Stimulated activated naive CD8-positive, alpha-beta T cell treated with anti-CD3 and anti-CD28 coated beads, Interleukin-15, amount 100 ng/mL, for 72 hours (primary cell): ENCODE results near the gene SEC24A.
"Not testable (repeated sequence)": the region's sequence is repeated elsewhere in the genome, so short reads cannot be mapped to it uniquely, and the experiment has no call there.

Source experiments
- ATAC-seq: fragments of 150-1000 bp; cut with Tn5 transposase; 2 replicates; pipeline ENCODE4 v1.10.0; 2021; ENCODE audit warnings: mild to moderate bottlenecking, moderate library complexity
- DNase-seq, 2 donors: peaks; one replicate each; pipeline ENCODE4 v3.0.0; 2021 to 2022
- H3K27ac Mint-ChIP-seq, 2 donors: one replicate each; pipeline ENCODE4 v1.8.0; 2022; ENCODE audit warnings: mild to moderate bottlenecking in 2 of 2, mixed read lengths in 2 of 2, moderate library complexity in 2 of 2
- H3K27me3 Mint-ChIP-seq: one replicate; pipeline ENCODE4 v1.8.0; 2022; ENCODE audit warnings: mixed read lengths
- H3K4me1 Mint-ChIP-seq: one replicate; pipeline ENCODE4 v1.8.0; 2022; ENCODE audit warnings: mild to moderate bottlenecking, mixed read lengths
- H3K4me3 Mint-ChIP-seq, 2 donors: one replicate each; pipeline ENCODE4 v1.8.0; 2022; ENCODE audit warnings: mild to moderate bottlenecking in 2 of 2, mixed read lengths in 2 of 2, moderate library complexity in 1 of 2
- H3K9me3 Mint-ChIP-seq, 2 donors: one replicate each; pipeline ENCODE4 v1.8.0; 2022; ENCODE audit warnings: mixed read lengths in 2 of 2

The SEC24A gene

GRCh38 chr5:134637116-134637721, 11.4 kb upstream of the SEC24A start:
- no peak for ATAC-seq
- DNase-seq, result no peak

GRCh38 chr5:134638760-134639201, 9.8 kb upstream of the SEC24A start:
- no peaks in the 10 kb centered on the region for H3K27me3 Mint-ChIP-seq
- peaks cover 7% of the 10 kb centered on the region for H3K4me1 Mint-ChIP-seq
- H3K9me3 Mint-ChIP-seq, result no peaks in the 10 kb centered on the region
- no peak overlapping the region for H3K27ac Mint-ChIP-seq
- ATAC-seq (no peak), DNase-seq (no peak)
- H3K4me3 Mint-ChIP-seq, result no peak overlapping the region

More at GRCh38 chr5:134637116-134637721, 11.4 kb upstream of the SEC24A start:
- H3K9me3 Mint-ChIP-seq, result no peaks in the 10 kb centered on the region
- H3K27me3 Mint-ChIP-seq, result no peaks in the 10 kb centered on the region
- peaks cover 7% of the 10 kb centered on the region for H3K4me1 Mint-ChIP-seq
- no peak overlapping the region for H3K27ac Mint-ChIP-seq
- no peak overlapping the region for H3K4me3 Mint-ChIP-seq

- no peak overlapping the region for H3K27ac Mint-ChIP-seq
- no peak for DNase-seq
These were observed 5.6 kb upstream of the SEC24A start for GRCh38 chr5:134642931-134643530.

GRCh38 chr5:134647750-134648424, 698 bp upstream of the SEC24A start:
- Mint-ChIP-seq H3K27ac (peak overlapping the region; percentile 97 to 98), H3K4me3 (peak overlapping the region; percentile 90 to 99), H3K9me3 (no peaks in the 10 kb centered on the region), H3K27me3 (no peaks in the 10 kb centered on the region), H3K4me1 (peaks cover 8% of the 10 kb centered on the region)
- DNase-seq (peak; percentile 14 to 46), ATAC-seq (peak; percentile 58)

More at GRCh38 chr5:134642931-134643530, 5.6 kb upstream of the SEC24A start:
- no peak for ATAC-seq
- H3K4me1 Mint-ChIP-seq, result no peaks in the 10 kb centered on the region
- H3K27me3 Mint-ChIP-seq, result no peaks in the 10 kb centered on the region
- no peaks in the 10 kb centered on the region for H3K9me3 Mint-ChIP-seq
- no peak overlapping the region for H3K4me3 Mint-ChIP-seq

- ATAC-seq (peak; percentile 2), DNase-seq (peak in 1 of 2 donors; percentile 14)
- peak overlapping the region; percentile 90 to 99 for H3K4me3 Mint-ChIP-seq
- peak overlapping the region; percentile 97 to 98 for H3K27ac Mint-ChIP-seq
- no peaks in the 10 kb centered on the region for H3K9me3 Mint-ChIP-seq
- peaks cover 8% of the 10 kb centered on the region for H3K4me1 Mint-ChIP-seq
- no peaks in the 10 kb centered on the region for H3K27me3 Mint-ChIP-seq
These were observed 714 bp downstream of the SEC24A start for GRCh38 chr5:134649163-134649835.

- not testable (repeated sequence) for ATAC-seq, H3K27me3 Mint-ChIP-seq, DNase-seq, H3K9me3 Mint-ChIP-seq
- Mint-ChIP-seq H3K27ac (peak overlapping the region in 1 of 2 donors; percentile 19), H3K4me3 (peak overlapping the region; percentile 17 to 46), H3K4me1 (peaks cover 19% of the 10 kb centered on the region)
These were observed 2.1 kb downstream of the SEC24A start for GRCh38 chr5:134650660-134651059.

- DNase-seq (no peak), ATAC-seq (no peak)
- H3K9me3 Mint-ChIP-seq, result no peaks in the 10 kb centered on the region
- no peak overlapping the region for H3K4me3 Mint-ChIP-seq
- H3K4me1 Mint-ChIP-seq, result peaks cover 19% of the 10 kb centered on the region
- H3K27me3 Mint-ChIP-seq, result no peaks in the 10 kb centered on the region
- H3K27ac Mint-ChIP-seq, result no peak overlapping the region
These were observed 2.9 kb downstream of the SEC24A start for GRCh38 chr5:134651531-134651930.

GRCh38 chr5:134656690-134657089, 8.1 kb downstream of the SEC24A start:
- peak overlapping the region in 1 of 2 donors; percentile 54 for H3K27ac Mint-ChIP-seq
- no peaks in the 10 kb centered on the region for H3K27me3 Mint-ChIP-seq
- no peak for ATAC-seq
- no peak overlapping the region for H3K4me3 Mint-ChIP-seq
- H3K9me3 Mint-ChIP-seq, result no peaks in the 10 kb centered on the region
- DNase-seq, result no peak
- H3K4me1 Mint-ChIP-seq, result peaks cover 37% of the 10 kb centered on the region

- H3K4me1 Mint-ChIP-seq, result peaks cover 37% of the 10 kb centered on the region
- no peak for DNase-seq
- H3K4me3 Mint-ChIP-seq, result no peak overlapping the region
- H3K9me3 Mint-ChIP-seq, result no peaks in the 10 kb centered on the region
- peak; percentile 76 for ATAC-seq
- peak overlapping the region in 1 of 2 donors; percentile 62 for H3K27ac Mint-ChIP-seq
- no peaks in the 10 kb centered on the region for H3K27me3 Mint-ChIP-seq
These were observed 10.9 kb downstream of the SEC24A start for GRCh38 chr5:134659456-134659855.

GRCh38 chr5:134659922-134660321, 11.3 kb downstream of the SEC24A start:
- H3K27ac Mint-ChIP-seq, result no peak overlapping the region
- H3K4me1 Mint-ChIP-seq, result peaks cover 33% of the 10 kb centered on the region

GRCh38 chr5:134662971-134663370, 14.4 kb downstream of the SEC24A start:
- H3K27me3 Mint-ChIP-seq, result no peaks in the 10 kb centered on the region
- H3K27ac Mint-ChIP-seq, result peak overlapping the region in 1 of 2 donors; percentile 57
- H3K4me3 Mint-ChIP-seq, result no peak overlapping the region
- DNase-seq (no peak), ATAC-seq (no peak)
- peaks cover 23% of the 10 kb centered on the region for H3K4me1 Mint-ChIP-seq
- no peaks in the 10 kb centered on the region for H3K9me3 Mint-ChIP-seq

More at GRCh38 chr5:134659922-134660321, 11.3 kb downstream of the SEC24A start:
- Mint-ChIP-seq H3K27me3 (no peaks in the 10 kb centered on the region), H3K9me3 (no peaks in the 10 kb centered on the region), H3K4me3 (no peak overlapping the region)
- no peak for DNase-seq
- no peak for ATAC-seq

GRCh38 chr5:134664448-134664847, 15.9 kb downstream of the SEC24A start:
- Mint-ChIP-seq H3K4me3 (no peak overlapping the region), H3K9me3 (no peaks in the 10 kb centered on the region), H3K4me1 (peaks cover 11% of the 10 kb centered on the region), H3K27ac (no peak overlapping the region), H3K27me3 (no peaks in the 10 kb centered on the region)
- DNase-seq (no peak), ATAC-seq (no peak)

- not testable (repeated sequence) for H3K4me3 Mint-ChIP-seq, H3K4me1 Mint-ChIP-seq, H3K27me3 Mint-ChIP-seq, ATAC-seq, H3K27ac Mint-ChIP-seq, DNase-seq, H3K9me3 Mint-ChIP-seq
These were observed 25.0 kb downstream of the SEC24A start for GRCh38 chr5:134673546-134673945.

GRCh38 chr5:134677357-134677756, 28.8 kb downstream of the SEC24A start:
- H3K4me3 Mint-ChIP-seq, H3K4me1 Mint-ChIP-seq, H3K9me3 Mint-ChIP-seq, H3K27me3 Mint-ChIP-seq, H3K27ac Mint-ChIP-seq, ATAC-seq, DNase-seq: not testable (repeated sequence)

- H3K27me3 Mint-ChIP-seq, H3K4me1 Mint-ChIP-seq, H3K9me3 Mint-ChIP-seq, H3K27ac Mint-ChIP-seq, ATAC-seq, H3K4me3 Mint-ChIP-seq, DNase-seq: not testable (repeated sequence)
These were observed 41.6 kb downstream of the SEC24A start for GRCh38 chr5:134690144-134690543.
